Tibial nerve (tissue), 4 donors: ENCODE measurements around the gene CMTM6. TPM values are rescaled to one million over a fixed set of nuclear protein-coding genes. Genes with fewer than 3 reads are reported as not detected.
A peak's percentile ranks its signal among the peaks of the same experiment; 100 is the strongest.

Source experiments
- DNase-seq, 2 donors: peaks; one replicate each; pipeline ENCODE4 v3.0.0-alpha.2; 2019; ENCODE audit warnings: low spot score in 2 of 2
- H3K27ac ChIP-seq, 4 donors: fragments of 200-600 bp; sonication (generic) in 3 of 4; one replicate each; pipeline ENCODE4 v1.5.1; 2017 to 2019; ENCODE audit warnings: mild to moderate bottlenecking in 1 of 4
- H3K27me3 ChIP-seq, 2 donors: fragments of 200-600 bp; sonication (generic) in 1 of 2; one replicate each; pipeline versions ENCODE4 v1.5.1 to v1.6.0; 2017 to 2019
- H3K36me3 ChIP-seq, 3 donors: fragments of 200-600 bp; sonication (generic); one replicate each; pipeline ENCODE4 v1.5.1; 2018 to 2019
- H3K4me1 ChIP-seq, 4 donors: fragments of 200-600 bp; sonication (generic) in 3 of 4; one replicate each; pipeline ENCODE4 v1.5.1; 2017 to 2019
- H3K4me3 ChIP-seq, 4 donors: fragments of 200-600 bp; sonication (generic) in 3 of 4; one replicate each; pipeline ENCODE4 v1.5.1; 2017 to 2019; ENCODE audit warnings: mild to moderate bottlenecking in 1 of 4, moderate library complexity in 1 of 4
- H3K9me3 ChIP-seq, 4 donors: fragments of 200-600 bp; sonication (generic) in 3 of 4; one replicate each; pipeline ENCODE4 v1.5.1; 2017 to 2019
- CTCF ChIP-seq, 5 experiments: fragments of 200-600 bp in 3 of 5; fragments of 450-650 bp in 2 of 5; sonication (generic) in 3 of 5; IDR thresholded peaks; one replicate each; pipeline ENCODE4 v1.5.1; 2016 to 2019; ENCODE audit warnings: antibody characterized with exemption in 5 of 5, mild to moderate bottlenecking in 3 of 5, moderate library complexity in 2 of 5
- EP300 ChIP-seq, 2 donors: sonication (generic); formaldehyde crosslinking; IDR thresholded peaks; one replicate each; pipeline ENCODE4 v1.6.1; 2017; ENCODE audit warnings: antibody characterized with exemption in 2 of 2, mild to moderate bottlenecking in 1 of 2
- POLR2A ChIP-seq, 2 donors: fragments of 450-650 bp; IDR thresholded peaks; one replicate each; pipeline ENCODE4 v1.6.1; 2017; ENCODE audit warnings: antibody characterized with exemption in 2 of 2, mild to moderate bottlenecking in 2 of 2, moderate library complexity in 2 of 2
- WGBS, 2 donors: methylation state at CpG; one replicate each; pipeline ENCODE4 v1.1.5; 2018; 5-methylcytosine and 5-hydroxymethylcytosine counted together
- total RNA-seq, 4 donors: library from RNA; depleted of rRNA; stranded (reverse); fragments of >200 nt; gene quantifications; one replicate each; pipeline ENCODE4 v1.1.0, GENCODE V29; 2016

CMTM6 gene
- total RNA-seq, 4 donors from 2014 or later = 67.8 to 73.3 (median 70.6) TPM

- no peak for DNase-seq
- Histone ChIP-seq H3K9me3 (no peaks in the 10 kb centered on the region), H3K36me3 (no peaks in the 10 kb centered on the region), H3K27me3 (no peaks in the 10 kb centered on the region), H3K27ac (no peak overlapping the region), H3K4me1 (peaks cover 0 to 72% (median 21%) of the 10 kb centered on the region in 4 donors), H3K4me3 (no peak overlapping the region)
- WGBS, 2 donors = 78 to 89% methylated on average over 2 of the region's 2 CpGs
- TF ChIP-seq POLR2A (IDR thresholded peaks at IDR 0.05) = no peak
- TF ChIP-seq CTCF (IDR thresholded peaks at IDR 0.05) = no peak
- no peak for TF ChIP-seq EP300 (IDR thresholded peaks at IDR 0.05)
These were observed 7.0 kb downstream of the CMTM6 start for GRCh38 chr3:32495609-32496008.

GRCh38 chr3:32495085-32495484, 7.6 kb downstream of the CMTM6 start:
- Histone ChIP-seq H3K9me3 (no peaks in the 10 kb centered on the region), H3K36me3 (no peaks in the 10 kb centered on the region)
- TF ChIP-seq POLR2A (IDR thresholded peaks at IDR 0.05) (no peak), EP300 (IDR thresholded peaks at IDR 0.05) (no peak), CTCF (IDR thresholded peaks at IDR 0.05) (no peak)

GRCh38 chr3:32493437-32494414, 8.9 kb downstream of the CMTM6 start:
- H3K36me3 ChIP-seq = peaks cover 0 to 4% (median 0%) of the 10 kb centered on the region in 3 donors
- peaks cover 0 to 53% (median 16%) of the 10 kb centered on the region in 4 donors for H3K4me1 ChIP-seq
- H3K4me3 ChIP-seq = no peak overlapping the region
- WGBS, 2 donors = 53 to 63% methylated on average over 3 of the region's 3 CpGs
- H3K9me3 ChIP-seq = no peaks in the 10 kb centered on the region
- DNase-seq = no peak
- TF ChIP-seq POLR2A (IDR thresholded peaks at IDR 0.05) = no peak
- TF ChIP-seq EP300 (IDR thresholded peaks at IDR 0.05) = no peak
- no peak for TF ChIP-seq CTCF (IDR thresholded peaks at IDR 0.05)
- no peaks in the 10 kb centered on the region for H3K27me3 ChIP-seq
- peak overlapping the region in 1 of 4 donors; percentile 16 for H3K27ac ChIP-seq

More at GRCh38 chr3:32495085-32495484, 7.6 kb downstream of the CMTM6 start:
- Histone ChIP-seq H3K4me3 (no peak overlapping the region), H3K27ac (no peak overlapping the region), H3K4me1 (peaks cover 0 to 67% (median 18%) of the 10 kb centered on the region in 4 donors), H3K27me3 (no peaks in the 10 kb centered on the region)
- no peak for DNase-seq

- no peak overlapping the region for H3K27ac ChIP-seq
- H3K4me3 ChIP-seq = no peak overlapping the region
- DNase-seq = no peak
- peaks cover 0 to 4% (median 0%) of the 10 kb centered on the region in 3 donors for H3K36me3 ChIP-seq
- WGBS, 2 donors = 59 to 73% methylated on average over 3 of the region's 3 CpGs
- TF ChIP-seq CTCF (IDR thresholded peaks at IDR 0.05) (no peak), POLR2A (IDR thresholded peaks at IDR 0.05) (no peak), EP300 (IDR thresholded peaks at IDR 0.05) (no peak)
- H3K27me3 ChIP-seq = no peaks in the 10 kb centered on the region
- H3K4me1 ChIP-seq = peaks cover 0 to 52% (median 12%) of the 10 kb centered on the region in 4 donors
- no peaks in the 10 kb centered on the region for H3K9me3 ChIP-seq
These were observed 9.8 kb downstream of the CMTM6 start for GRCh38 chr3:32492684-32493436.
